HG03039 (cell line): ENCODE data around the gene TBCD.
"Not testable (repeated sequence)": the region's sequence is repeated elsewhere in the genome, so short reads cannot be mapped to it uniquely, and the experiment has no call there.

Experiments
- ATAC-seq: cut with Tn5 transposase; IDR thresholded peaks from one replicate; pipeline ENCODE4 v1.9.1; 2021; ENCODE audit warnings: mild to moderate bottlenecking, moderate library complexity; ENCODE audit not compliant: unreplicated experiment

Gene TBCD

DNA sequence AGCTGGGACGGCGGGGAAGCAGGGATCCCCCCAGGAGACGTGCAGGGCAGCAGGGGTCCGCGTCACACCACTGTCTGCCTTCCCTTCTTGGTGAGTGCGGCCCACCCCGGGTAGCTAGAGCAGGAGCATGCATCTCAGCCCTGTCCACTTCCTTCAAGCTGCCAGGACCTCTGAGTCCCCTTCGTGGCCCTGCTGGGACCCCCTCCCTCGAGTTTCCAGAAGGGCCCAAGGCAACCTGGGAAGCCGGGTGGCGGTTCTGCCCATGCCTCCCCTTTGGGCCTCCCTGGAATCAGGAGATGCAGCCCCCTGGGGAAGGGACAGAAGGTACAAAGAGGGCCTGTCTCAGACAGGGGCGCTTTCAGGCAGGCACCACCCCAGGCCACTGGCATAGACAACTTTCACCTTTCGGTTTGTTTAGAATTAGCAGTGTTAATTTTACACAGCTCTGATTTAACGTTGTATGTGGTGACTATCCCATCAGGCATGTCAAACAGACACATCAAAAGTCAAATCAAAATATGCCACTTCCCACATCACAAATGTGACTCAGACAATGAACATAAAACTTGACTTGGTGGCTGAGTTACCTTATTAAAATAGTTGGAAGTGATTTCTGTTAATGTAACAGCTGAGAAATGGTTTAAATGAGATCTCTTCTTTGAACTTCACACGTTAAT, 233.0 kb downstream of the TBCD start:
- ATAC-seq, result no peak

GRCh38 chr17:82985428-82985805, 233.6 kb downstream of the TBCD start:
- no peak for ATAC-seq

GRCh38 chr17:82985973-82986372, 234.1 kb downstream of the TBCD start:
- no peak for ATAC-seq

- ATAC-seq, result not testable (repeated sequence)
Measured at GRCh38 chr17:82989051-82989450, 237.2 kb downstream of the TBCD start.

GRCh38 chr17:82989881-82990280, 238.0 kb downstream of the TBCD start:
- no peak for ATAC-seq

- no peak for ATAC-seq
Measured at GRCh38 chr17:82993005-82993404, 241.1 kb downstream of the TBCD start.
